Measurements from ENCODE around the gene SMIM22.

Gene SMIM22

DNA sequence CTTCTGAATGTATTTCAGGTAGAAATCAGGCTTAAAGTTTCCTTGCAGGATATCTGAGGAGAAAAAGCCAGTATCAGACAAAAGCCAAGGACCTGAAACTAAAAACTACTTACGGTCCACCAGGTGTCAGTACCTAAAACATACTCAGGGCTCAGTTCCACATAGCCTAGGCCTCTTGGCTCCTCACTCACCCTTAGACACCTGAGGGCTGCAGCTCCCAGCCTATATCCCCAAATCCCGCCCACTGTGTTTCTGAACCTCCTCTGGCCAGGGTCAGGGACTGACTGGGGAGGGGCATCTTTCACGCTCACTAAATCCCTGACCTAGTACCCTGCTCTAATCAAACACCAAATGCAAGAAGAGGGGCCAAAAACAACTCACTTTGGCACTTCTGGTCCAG lies 16.1 kb downstream of the SMIM22 start:
- Histone ChIP-seq H3K27ac (no peak overlapping the region), H3K4me3 (no peak overlapping the region)
- no peak for DNase-seq (ENCODE audit: low spot score)
- no peak for TF ChIP-seq CTCF (IDR thresholded peaks at IDR 0.05)

GRCh38 chr16:4811773-4812172 lies 16.6 kb downstream of the SMIM22 start:
- Histone ChIP-seq H3K4me3 (no peak overlapping the region), H3K27ac (no peak overlapping the region)
- no peak for DNase-seq (ENCODE audit: low spot score)
- no peak for TF ChIP-seq CTCF (IDR thresholded peaks at IDR 0.05)

- DNase-seq (ENCODE audit: low spot score), result no peak
- TF ChIP-seq CTCF (IDR thresholded peaks at IDR 0.05), result no peak
- no peak overlapping the region for H3K27ac ChIP-seq
- no peak overlapping the region for H3K4me3 ChIP-seq
Observed at GRCh38 chr16:4813251-4814003, 18.3 kb downstream of the SMIM22 start.

GRCh38 chr16:4814046-4814445 lies 18.9 kb downstream of the SMIM22 start:
- DNase-seq (ENCODE audit: low spot score), result no peak
- no peak overlapping the region for H3K27ac ChIP-seq
- no peak for TF ChIP-seq CTCF (IDR thresholded peaks at IDR 0.05)
- H3K4me3 ChIP-seq, result no peak overlapping the region

DNA sequence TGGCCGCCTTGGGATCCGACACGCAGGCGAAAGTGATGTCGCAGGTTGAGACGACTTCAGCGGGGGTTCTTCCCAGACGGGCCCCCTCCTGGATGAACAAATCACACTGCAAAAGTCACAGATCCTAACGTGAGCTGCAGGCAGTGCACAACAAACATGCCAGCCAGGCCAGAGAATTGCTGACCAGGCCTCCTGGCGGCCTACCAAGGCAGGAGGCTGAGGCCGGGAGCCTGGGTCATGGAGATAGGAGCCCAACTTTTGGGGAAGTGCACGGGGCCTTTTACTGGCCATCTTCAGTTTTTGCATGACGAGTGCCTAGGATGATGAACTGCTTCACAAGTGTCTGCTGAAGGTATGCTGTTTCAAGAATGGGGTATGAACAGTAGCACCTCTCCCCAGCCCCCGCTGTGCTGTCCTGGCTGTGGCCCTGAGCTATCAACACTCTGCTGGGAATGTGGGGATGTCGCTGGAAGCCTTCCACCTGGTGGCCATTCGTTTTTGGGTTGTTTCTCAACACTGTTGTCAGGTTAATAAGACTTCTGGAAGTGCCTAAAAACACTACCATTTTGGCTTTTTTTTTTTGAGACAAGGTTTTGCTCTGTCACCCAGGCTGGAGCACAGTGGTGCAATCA lies 19.5 kb downstream of the SMIM22 start:
- H3K4me3 ChIP-seq, result no peak overlapping the region
- no peak overlapping the region for H3K27ac ChIP-seq
- no peak for TF ChIP-seq CTCF (IDR thresholded peaks at IDR 0.05)
- DNase-seq (ENCODE audit: low spot score), result no peak

GRCh38 chr16:4820652-4821051 lies 25.5 kb downstream of the SMIM22 start:
- no peak for TF ChIP-seq CTCF (IDR thresholded peaks at IDR 0.05)
- Histone ChIP-seq H3K27ac (no peak overlapping the region), H3K4me3 (no peak overlapping the region)
- DNase-seq (ENCODE audit: low spot score), result no peak

GRCh38 chr16:4825196-4825595 lies 30.0 kb downstream of the SMIM22 start:
- DNase-seq (ENCODE audit: low spot score), result no peak
- no peak overlapping the region for H3K4me3 ChIP-seq
- no peak overlapping the region for H3K27ac ChIP-seq
- no peak for TF ChIP-seq CTCF (IDR thresholded peaks at IDR 0.05)

Data from coronary artery (tissue), 2 donors.